OCI-LY7 (cell line): Measurements from ENCODE around the gene CNBP. TPM values are rescaled to one million over a fixed set of nuclear protein-coding genes. Genes with fewer than 3 reads are reported as not detected.
"Not testable (repeated sequence)": the region's sequence is repeated elsewhere in the genome, so short reads cannot be mapped to it uniquely, and the experiment has no call there.

Experiments used
- BruUV-seq: library from RNA; stranded (reverse); fragments of 400-500 nt; replicated peaks from 2 replicates; lab custom pipeline; 2021; lab: Mats Ljungman, UMichigan
- CTCF ChIA-PET: fragments of 300-600 bp; sonication (Branson Sonifier 250); formaldehyde crosslinking; loops from one replicate; lab custom pipeline; 2022; ENCODE audit warnings: antibody characterized with exemption; ENCODE audit not compliant: unreplicated experiment; lab: Charles Lee
- POLR2A ChIA-PET: fragments of 300-600 bp; sonication (Branson Sonifier 250); formaldehyde crosslinking; loops from one replicate; lab custom pipeline; 2022; ENCODE audit warnings: antibody characterized with exemption; lab: Charles Lee
- DNase-seq: peaks from one replicate; pipeline ENCODE4 v3.0.0-alpha.2; 2015; ENCODE audit warnings: low spot score
- H2AFZ ChIP-seq: fragments of 200-600 bp; sonication (generic), shearing (Covaris generic); 2 replicates; pipeline ENCODE4 v1.6.1; 2014; ENCODE audit warnings: mild to moderate bottlenecking, antibody characterized with exemption, low read length, moderate library complexity
- H3K27ac ChIP-seq: fragments of 200-600 bp; sonication (generic); 2 replicates; pipeline ENCODE4 v1.5.1; 2014; ENCODE audit warnings: mixed run types, low read depth, mild to moderate bottlenecking, moderate library complexity, low read length, inconsistent platforms; ENCODE audit not compliant: poor library complexity, severe bottlenecking
- H3K36me3 ChIP-seq: fragments of 200-600 bp; sonication (generic); 2 replicates; pipeline ENCODE4 v1.6.1; 2014; ENCODE audit warnings: mild to moderate bottlenecking, antibody characterized with exemption, low read length, moderate library complexity, mixed read lengths; ENCODE audit not compliant: insufficient read depth
- H3K4me1 ChIP-seq: fragments of 200-600 bp; sonication (generic); 2 replicates; pipeline ENCODE4 v1.5.1; 2014; ENCODE audit warnings: mild to moderate bottlenecking, low read length; ENCODE audit not compliant: insufficient read depth, poor library complexity, severe bottlenecking
- H3K4me2 ChIP-seq: fragments of 200-600 bp; sonication (generic); 2 replicates; pipeline ENCODE4 v1.6.1; 2014; ENCODE audit warnings: mild to moderate bottlenecking, low read length
- H3K4me3 ChIP-seq: fragments of 200-600 bp; sonication (generic); 2 replicates; pipeline ENCODE4 v1.5.1; 2014; ENCODE audit warnings: mild to moderate bottlenecking, low read depth, low read length; ENCODE audit not compliant: poor library complexity, severe bottlenecking
- H3K79me2 ChIP-seq: fragments of 200-600 bp; sonication (generic); 2 replicates; pipeline ENCODE4 v1.6.1; 2016; ENCODE audit warnings: low read depth, mild to moderate bottlenecking, low read length, moderate library complexity, mixed read lengths; ENCODE audit not compliant: insufficient read depth
- H3K9me2 ChIP-seq: fragments of 200-600 bp; sonication (generic); 2 replicates; pipeline ENCODE4 v1.6.1; 2016; ENCODE audit warnings: mild to moderate bottlenecking, low read length, mixed read lengths; ENCODE audit not compliant: insufficient read depth
- H3K9me3 ChIP-seq: fragments of 200-600 bp; sonication (generic); 2 replicates; pipeline ENCODE4 v1.6.1; 2014; ENCODE audit warnings: mild to moderate bottlenecking, mixed run types, low read length, mixed read lengths
- H4K20me1 ChIP-seq: fragments of 200-600 bp; sonication (generic); 2 replicates; pipeline ENCODE4 v1.6.1; 2014; ENCODE audit warnings: mild to moderate bottlenecking, antibody characterized with exemption, low read length, moderate library complexity, mixed read lengths; ENCODE audit not compliant: insufficient read depth
- CTCF ChIP-seq: fragments of 200-600 bp; sonication (generic); conservative IDR thresholded peaks from 2 replicates; pipeline ENCODE4 v1.5.1; 2014; ENCODE audit warnings: mild to moderate bottlenecking, antibody characterized with exemption, low read length, moderate library complexity, mixed read lengths
- EZH2phosphoT487 ChIP-seq: fragments of 200-600 bp; sonication (generic); IDR thresholded peaks from 2 replicates; pipeline ENCODE4 v1.6.1; 2018; ENCODE audit warnings: low read depth, borderline replicate concordance, mild to moderate bottlenecking, mixed run types, antibody characterized with exemption, low read length, moderate library complexity, mixed read lengths
- intact Hi-C: fragments of 100-400 bp; cut with micrococcal nuclease; formaldehyde crosslinking; loops from one replicate; pipeline ENCODE4 v1.10.0; 2022; ENCODE audit not compliant: unreplicated experiment
- total RNA-seq, 2 experiments: library from RNA; depleted of rRNA in 1 of 2; stranded (reverse); fragments of >200 nt in 1 of 2; shearing (Covaris generic) in 1 of 2; gene quantifications; 2 replicates each; pipeline ENCODE4 v1.2.3, GENCODE V29; 2014 to 2022

CNBP gene
- total RNA-seq, 2 experiments from 2014 or later: 324 to 336 TPM

GRCh38 chr3:129165594-129165993, 18.1 kb downstream of the CNBP start:
- H2AFZ ChIP-seq, H3K9me3 ChIP-seq, H3K9me2 ChIP-seq, H3K4me2 ChIP-seq, DNase-seq, BruUV-seq, intact Hi-C loops, H3K4me3 ChIP-seq, CTCF ChIA-PET, H3K27ac ChIP-seq, POLR2A ChIA-PET: not testable (repeated sequence)
- Histone ChIP-seq H3K4me1 (peaks cover 16% of the 10 kb centered on the region), H3K36me3 (peaks cover 66% of the 10 kb centered on the region), H4K20me1 (peaks cover 16% of the 10 kb centered on the region), H3K79me2 (peaks cover 17% of the 10 kb centered on the region)

GRCh38 chr3:129164500-129164899, 19.2 kb downstream of the CNBP start:
- no peak overlapping the region for H3K4me3 ChIP-seq
- ChIA-PET CTCF (no interaction called here), POLR2A (interaction anchor here (0.6 kb wide), 1 partner anchor 69 kb away, joined by 3 read pairs; no protein-coding TSS in a partner anchor)
- TF ChIP-seq EZH2phosphoT487: no peak
- no peak for TF ChIP-seq CTCF
- no peak overlapping the region for H3K27ac ChIP-seq
- intact Hi-C loops: no loop called here
- peaks cover 20% of the 10 kb centered on the region for H3K4me1 ChIP-seq
- H4K20me1 ChIP-seq: peaks cover 5% of the 10 kb centered on the region; the same call in 1 of the 2 replicates
- no peaks in the 10 kb centered on the region for H3K9me3 ChIP-seq
- H3K9me2 ChIP-seq: no peaks in the 10 kb centered on the region
- DNase-seq: no peak
- BruUV-seq: no TSS peak
- H2AFZ ChIP-seq: no peak overlapping the region
- peaks cover 17% of the 10 kb centered on the region; the same call in 1 of the 2 replicates for H3K79me2 ChIP-seq
- peaks cover 55% of the 10 kb centered on the region for H3K36me3 ChIP-seq
- H3K4me2 ChIP-seq: no peak overlapping the region

GRCh38 chr3:129162729-129163579, 20.7 kb downstream of the CNBP start:
- H2AFZ ChIP-seq: no peak overlapping the region
- intact Hi-C loops: no loop called here
- H3K9me3 ChIP-seq: no peaks in the 10 kb centered on the region

More at GRCh38 chr3:129162729-129163579, 20.7 kb downstream of the CNBP start:
- peaks cover 52% of the 10 kb centered on the region for H3K36me3 ChIP-seq
- peak; percentile 46 for DNase-seq
- peak overlapping the region; percentile 91 for H3K27ac ChIP-seq
- POLR2A ChIA-PET: interaction anchor here (0.6 to 1.0 kb wide), 7 partner anchors 8 to 522 kb away, joined by 3 to 4 read pairs (median 3); partner anchors contain the start of gene COPG1
- no peak for TF ChIP-seq EZH2phosphoT487
- peak; percentile 70 for TF ChIP-seq CTCF
- BruUV-seq: no TSS peak
- H3K4me3 ChIP-seq: peak overlapping the region; percentile 95
- CTCF ChIA-PET: interaction anchor here (0.6 to 2.1 kb wide), 4 partner anchors 8 to 82 kb away, joined by 3 to 6 read pairs (median 3); no protein-coding TSS in a partner anchor
- H3K4me2 ChIP-seq: peak overlapping the region; percentile 93
- peaks cover 24% of the 10 kb centered on the region; the same call in 1 of the 2 replicates for H3K79me2 ChIP-seq
- H4K20me1 ChIP-seq: 0 out of 2 replicates have a peak, but pooled peaks cover 2% of the 10 kb centered on the region
- no peaks in the 10 kb centered on the region for H3K9me2 ChIP-seq
- peaks cover 28% of the 10 kb centered on the region for H3K4me1 ChIP-seq
